K562 (cell line): ENCODE data around the gene SDCCAG8. TPM values are rescaled to one million over a fixed set of nuclear protein-coding genes. Genes with fewer than 3 reads are reported as not detected.

ENCODE experiments used
- ARID3A ChIP-seq: IDR thresholded peaks from 2 replicates; pipeline ENCODE4 v1.6.1; 2012; ENCODE audit warnings: low read depth, low read length, improper control_type of control experiment, borderline replicate concordance
- DPF2 ChIP-seq: fragments of 450-650 bp; IDR thresholded peaks from 2 replicates; pipeline ENCODE4 v1.6.1; 2016
- ELF1 ChIP-seq: fragments of 200-800 bp; sonication (Bioruptor generic); IDR thresholded peaks from 2 replicates; pipeline ENCODE4 v1.6.1; 2016; ENCODE audit warnings: missing genetic modification characterization, missing compliant biosample characterization
- ETS1 ChIP-seq: conservative IDR thresholded peaks from 2 replicates; pipeline ENCODE4 v1.6.1; 2011; ENCODE audit warnings: low read depth, mild to moderate bottlenecking, low read length; ENCODE audit not compliant: control insufficient read depth
- FIP1L1 ChIP-seq: fragments of 200-400 bp; formaldehyde crosslinking; IDR thresholded peaks from 2 replicates; pipeline ENCODE4 v1.6.1; 2018; ENCODE audit warnings: mild to moderate bottlenecking, low read depth, low read length; ENCODE audit not compliant: poor library complexity, severe bottlenecking
- KLF6 ChIP-seq: fragments of 250-450 bp; sonication (Bioruptor Pico); IDR thresholded peaks from 2 replicates; pipeline ENCODE4 v1.4.0; 2020; ENCODE audit warnings: mild to moderate bottlenecking, moderate library complexity, borderline replicate concordance
- MCM2 ChIP-seq: fragments of 450-650 bp; IDR thresholded peaks from 2 replicates; pipeline ENCODE4 v1.6.1; 2017; ENCODE audit warnings: low read depth, mild to moderate bottlenecking
- NCOA1 ChIP-seq: fragments of 450-650 bp; IDR thresholded peaks from 2 replicates; pipeline ENCODE4 v1.6.1; 2016; ENCODE audit warnings: low read depth
- NCOA2 ChIP-seq, 2 experiments: fragments of 450-650 bp; IDR thresholded peaks; 2 replicates each; pipeline ENCODE4 v1.6.1; 2018; ENCODE audit warnings: mild to moderate bottlenecking in 2 of 2, moderate library complexity in 1 of 2; ENCODE audit not compliant: partially characterized antibody in 2 of 2
- NR2C2 ChIP-seq, 2 experiments: fragments of 200-800 bp in 1 of 2; sonication (Bioruptor generic) in 1 of 2; sonication (generic) in 1 of 2; formaldehyde crosslinking in 1 of 2; IDR thresholded peaks; 2 replicates each; pipeline versions ENCODE4 v1.6.1 to v1.8.0; 2016 to 2022; ENCODE audit warnings: mild to moderate bottlenecking in 1 of 2, missing compliant biosample characterization in 1 of 2, missing genetic modification characterization in 1 of 2, missing genetic modification reagents in 1 of 2
- PTRF ChIP-seq: fragments of 450-650 bp; IDR thresholded peaks from 2 replicates; pipeline ENCODE4 v1.6.1; 2016; ENCODE audit warnings: mild to moderate bottlenecking, missing genetic modification characterization, missing compliant biosample characterization
- RB1 ChIP-seq: fragments of 450-650 bp; IDR thresholded peaks from 2 replicates; pipeline ENCODE4 v1.6.1; 2017; ENCODE audit warnings: low read depth, mild to moderate bottlenecking
- SIN3B ChIP-seq: fragments of 450-650 bp; IDR thresholded peaks from 2 replicates; pipeline ENCODE4 v1.6.1; 2017; ENCODE audit warnings: low read depth, mild to moderate bottlenecking, moderate library complexity
- TAF15 ChIP-seq: fragments of 200-400 bp; formaldehyde crosslinking; IDR thresholded peaks from 2 replicates; pipeline ENCODE4 v1.6.1; 2017; ENCODE audit warnings: mild to moderate bottlenecking, low read depth, low read length, moderate library complexity
- YBX1 ChIP-seq: fragments of 450-650 bp; IDR thresholded peaks from 2 replicates; pipeline ENCODE4 v1.7.1; 2016; ENCODE audit warnings: mild to moderate bottlenecking
- ZNF143 ChIP-seq: sonication (generic); formaldehyde crosslinking; IDR thresholded peaks from 2 replicates; pipeline ENCODE4 v1.9.0; 2022; ENCODE audit warnings: mild to moderate bottlenecking, missing genetic modification reagents
- ZNF165 ChIP-seq: fragments of 250-450 bp; sonication (Bioruptor Pico); IDR thresholded peaks from 2 replicates; pipeline ENCODE4 v1.4.0; 2020; ENCODE audit warnings: borderline replicate concordance
- ZNF217 ChIP-seq: sonication (generic); formaldehyde crosslinking; IDR thresholded peaks from 2 replicates; pipeline ENCODE4 v1.8.0; 2022; ENCODE audit warnings: mild to moderate bottlenecking, missing genetic modification reagents
- ZNF41 ChIP-seq: fragments of 250-450 bp; sonication (Bioruptor Pico); conservative IDR thresholded peaks from 2 replicates; pipeline ENCODE4 v1.4.0; 2020; ENCODE audit warnings: mild to moderate bottlenecking
- ZNF436 ChIP-seq: fragments of 250-450, 450-650 bp; sonication (Bioruptor Pico); formaldehyde crosslinking; IDR thresholded peaks from 2 replicates; pipeline ENCODE4 v1.7.0; 2020; ENCODE audit warnings: mild to moderate bottlenecking
- ZNF444 ChIP-seq: fragments of 250-450 bp; sonication (Bioruptor Pico); IDR thresholded peaks from 2 replicates; pipeline ENCODE4 v1.4.0; 2020; ENCODE audit warnings: mild to moderate bottlenecking, moderate library complexity
- polyA plus RNA-seq, 8 experiments: library from polyadenylated mRNA; depleted of rRNA in 4 of 8; stranded (reverse) in 5 of 8; unstranded in 3 of 8; fragments of >200 nt; fragmentation: Nextera tagmentation in 2 of 8; fragmentation: Illumina TruSeq in 1 of 8; extraction: Ambion mirVana in 2 of 8; extraction: Trizol in 1 of 8; gene quantifications; 2 replicates each; pipeline versions ENCODE4 v1.2.1 to v1.2.3, GENCODE V29; 2011 to 2014; ENCODE audit warnings: inconsistent platforms in 1 of 8, missing spikeins in 1 of 8
- total RNA-seq, 7 experiments: library from RNA; depleted of rRNA in 6 of 7; stranded (reverse); fragments of >200 nt in 6 of 7; fragmentation: Illumina TruSeq in 2 of 7; extraction: Trizol in 2 of 7; gene quantifications; 2 replicates each; pipeline versions ENCODE4 v1.2.1 to v1.2.3, GENCODE V29; 2011 to 2021; ENCODE audit warnings: low replicate concordance in 1 of 7
- TF ChIP-seq, protein P1 (sequence below): fragments of 250-450 bp; sonication (Bioruptor Pico); IDR thresholded peaks from 2 replicates; pipeline ENCODE4 v1.8.0; 2021; ENCODE audit warnings: mild to moderate bottlenecking, moderate library complexity
- TF ChIP-seq, protein P2 (sequence below): sonication (generic); formaldehyde crosslinking; IDR thresholded peaks from 2 replicates; pipeline ENCODE4 v1.8.1; 2023; ENCODE audit warnings: mild to moderate bottlenecking, missing genetic modification reagents, moderate library complexity

The SDCCAG8 gene
- total and polyA plus RNA-seq, 9 of the 15 experiments (the other 6 are each of a cell fraction or from before 2014, with no cell fraction given) = 17.9 to 36.7 (median 25.4) TPM

- TF ChIP-seq ETS1 (peak; percentile 55; the same call in 1 of the 2 replicates), ELF1 (tag) (no peak), YBX1 (no peak), PTRF (tag) (no peak), SIN3B (no peak), ZNF217 (CRISPR knock-in tag) (no peak), NCOA1 (no peak), NCOA2 (IDR thresholded peaks at IDR 0.05; ENCODE audit: partially characterized antibody in 2 of 2) (no peak), MCM2 (no peak), ZNF444 (CRISPR knock-in tag) (no peak), KLF6 (CRISPR knock-in tag) (no peak), FIP1L1 (no peak), NR2C2 (CRISPR knock-in tag; IDR thresholded peaks at IDR 0.05) (0 out of 2 replicates have a peak, but pooled peaks have one; percentile 52), NR2C2 (tag; IDR thresholded peaks at IDR 0.05) (peak; percentile 33; the same call in 1 of the 2 replicates), ZNF165 (0 out of 2 replicates have a peak, but pooled peaks have one; percentile 19), TAF15 (no peak), ZNF143 (CRISPR knock-in tag) (no peak), DPF2 (peak; percentile 56; the same call in 1 of the 2 replicates), ZNF436 (CRISPR knock-in tag) (no peak), RB1 (peak; percentile 24; the same call in 1 of the 2 replicates), ARID3A (no peak), ZNF41 (CRISPR knock-in tag) (no peak)
- TF ChIP-seq, protein P1, sequence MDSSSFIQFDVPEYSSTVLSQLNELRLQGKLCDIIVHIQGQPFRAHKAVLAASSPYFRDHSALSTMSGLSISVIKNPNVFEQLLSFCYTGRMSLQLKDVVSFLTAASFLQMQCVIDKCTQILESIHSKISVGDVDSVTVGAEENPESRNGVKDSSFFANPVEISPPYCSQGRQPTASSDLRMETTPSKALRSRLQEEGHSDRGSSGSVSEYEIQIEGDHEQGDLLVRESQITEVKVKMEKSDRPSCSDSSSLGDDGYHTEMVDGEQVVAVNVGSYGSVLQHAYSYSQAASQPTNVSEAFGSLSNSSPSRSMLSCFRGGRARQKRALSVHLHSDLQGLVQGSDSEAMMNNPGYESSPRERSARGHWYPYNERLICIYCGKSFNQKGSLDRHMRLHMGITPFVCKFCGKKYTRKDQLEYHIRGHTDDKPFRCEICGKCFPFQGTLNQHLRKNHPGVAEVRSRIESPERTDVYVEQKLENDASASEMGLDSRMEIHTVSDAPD (CRISPR knock-in tag) = no peak
- TF ChIP-seq, protein P2, sequence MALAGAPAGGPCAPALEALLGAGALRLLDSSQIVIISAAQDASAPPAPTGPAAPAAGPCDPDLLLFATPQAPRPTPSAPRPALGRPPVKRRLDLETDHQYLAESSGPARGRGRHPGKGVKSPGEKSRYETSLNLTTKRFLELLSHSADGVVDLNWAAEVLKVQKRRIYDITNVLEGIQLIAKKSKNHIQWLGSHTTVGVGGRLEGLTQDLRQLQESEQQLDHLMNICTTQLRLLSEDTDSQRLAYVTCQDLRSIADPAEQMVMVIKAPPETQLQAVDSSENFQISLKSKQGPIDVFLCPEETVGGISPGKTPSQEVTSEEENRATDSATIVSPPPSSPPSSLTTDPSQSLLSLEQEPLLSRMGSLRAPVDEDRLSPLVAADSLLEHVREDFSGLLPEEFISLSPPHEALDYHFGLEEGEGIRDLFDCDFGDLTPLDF (CRISPR knock-in tag) = no peak
Observed at GRCh38 chr1:243254233-243254926, 1.5 kb upstream of the SDCCAG8 start (continued).
